ENCODE results near the gene GSG1.

GRCh38 chr12:13066014-13066413, 37.5 kb downstream of the GSG1 start:
- TF ChIP-seq EHMT2 (IDR thresholded peaks at IDR 0.05; ENCODE audit: low read depth) (no peak), CTCF (IDR thresholded peaks at IDR 0.05) (no peak), POLR2A (IDR thresholded peaks at IDR 0.05; ENCODE audit: low read length) (no peak), USF2 (IDR thresholded peaks at IDR 0.05) (no peak), MAFK (IDR thresholded peaks at IDR 0.05; ENCODE audit: partially characterized antibody) (no peak), FOSL2 (IDR thresholded peaks at IDR 0.05) (no peak), FOSL2 (CRISPR knock-in tag; IDR thresholded peaks at IDR 0.05) (no peak), SREBF2 (IDR thresholded peaks at IDR 0.05) (no peak), BHLHE40 (IDR thresholded peaks at IDR 0.05; ENCODE audit: low read depth, low read length) (no peak), MAX (IDR thresholded peaks at IDR 0.05) (no peak), CHD2 (IDR thresholded peaks at IDR 0.05; ENCODE audit: low read length, partially characterized antibody) (no peak)
